HG02840 (cell line): ENCODE data around the gene CDK17.
"Not testable (repeated sequence)": the region's sequence is repeated elsewhere in the genome, so short reads cannot be mapped to it uniquely, and the experiment has no call there.

Experiments
- ATAC-seq: cut with Tn5 transposase; IDR thresholded peaks from one replicate; pipeline ENCODE4 v1.9.1; 2021; ENCODE audit warnings: mild to moderate bottlenecking, moderate library complexity, moderate number of reproducible peaks; ENCODE audit not compliant: unreplicated experiment, low FRiP score

The CDK17 gene

GRCh38 chr12:96326628-96327227 lies 73.5 kb downstream of the CDK17 start:
- no peak for ATAC-seq

GRCh38 chr12:96323906-96324305 lies 76.3 kb downstream of the CDK17 start:
- no peak for ATAC-seq

GRCh38 chr12:96322720-96323119 lies 77.5 kb downstream of the CDK17 start:
- no peak for ATAC-seq

- ATAC-seq: no peak
Observed at GRCh38 chr12:96321941-96322340, 78.3 kb downstream of the CDK17 start.

- ATAC-seq: not testable (repeated sequence)
Observed at GRCh38 chr12:96317801-96318200, 82.4 kb downstream of the CDK17 start.

- ATAC-seq: not testable (repeated sequence)
Observed at GRCh38 chr12:96315741-96316481, 84.3 kb downstream of the CDK17 start.

GRCh38 chr12:96314723-96315122 lies 85.5 kb downstream of the CDK17 start:
- no peak for ATAC-seq

GRCh38 chr12:96313606-96314005 lies 86.6 kb downstream of the CDK17 start:
- ATAC-seq: no peak

GRCh38 chr12:96311191-96311590 lies 89.0 kb downstream of the CDK17 start:
- ATAC-seq: no peak

GRCh38 chr12:96310067-96310466 lies 90.2 kb downstream of the CDK17 start:
- ATAC-seq: no peak

GRCh38 chr12:96308881-96309280 lies 91.4 kb downstream of the CDK17 start:
- no peak for ATAC-seq

- ATAC-seq: no peak
Observed at GRCh38 chr12:96305665-96306064, 94.6 kb downstream of the CDK17 start.

GRCh38 chr12:96303653-96304052 lies 96.6 kb downstream of the CDK17 start:
- no peak for ATAC-seq

- no peak for ATAC-seq
Observed at GRCh38 chr12:96302687-96303310, 97.4 kb downstream of the CDK17 start.

- ATAC-seq: no peak
Observed at GRCh38 chr12:96301732-96302131, 98.5 kb downstream of the CDK17 start.

GRCh38 chr12:96300064-96300463 lies 100.2 kb downstream of the CDK17 start:
- ATAC-seq: no peak

GRCh38 chr12:96297504-96297903 lies 102.7 kb downstream of the CDK17 start:
- ATAC-seq: no peak

GRCh38 chr12:96295532-96296160 lies 104.6 kb downstream of the CDK17 start:
- ATAC-seq: no peak

- ATAC-seq: no peak
Observed at GRCh38 chr12:96294831-96295230, 105.4 kb downstream of the CDK17 start.

- no peak for ATAC-seq
Observed at GRCh38 chr12:96293093-96293492, 107.1 kb downstream of the CDK17 start.

GRCh38 chr12:96289067-96289466 lies 111.2 kb downstream of the CDK17 start:
- ATAC-seq: no peak
